Thoracic aorta endothelial cell (primary cell): ENCODE data around the gene NFU1. TPM values are rescaled to one million over a fixed set of nuclear protein-coding genes. Genes with fewer than 3 reads are reported as not detected.

Experiments
- total RNA-seq: library from RNA; depleted of rRNA; stranded (reverse); fragments of >200 nt; gene quantifications from 2 replicates; pipeline ENCODE4 v1.2.3, GENCODE V29; 2012

The NFU1 gene
- total RNA-seq, result 52.0 and 64.5 TPM in 2 replicates

DNA sequence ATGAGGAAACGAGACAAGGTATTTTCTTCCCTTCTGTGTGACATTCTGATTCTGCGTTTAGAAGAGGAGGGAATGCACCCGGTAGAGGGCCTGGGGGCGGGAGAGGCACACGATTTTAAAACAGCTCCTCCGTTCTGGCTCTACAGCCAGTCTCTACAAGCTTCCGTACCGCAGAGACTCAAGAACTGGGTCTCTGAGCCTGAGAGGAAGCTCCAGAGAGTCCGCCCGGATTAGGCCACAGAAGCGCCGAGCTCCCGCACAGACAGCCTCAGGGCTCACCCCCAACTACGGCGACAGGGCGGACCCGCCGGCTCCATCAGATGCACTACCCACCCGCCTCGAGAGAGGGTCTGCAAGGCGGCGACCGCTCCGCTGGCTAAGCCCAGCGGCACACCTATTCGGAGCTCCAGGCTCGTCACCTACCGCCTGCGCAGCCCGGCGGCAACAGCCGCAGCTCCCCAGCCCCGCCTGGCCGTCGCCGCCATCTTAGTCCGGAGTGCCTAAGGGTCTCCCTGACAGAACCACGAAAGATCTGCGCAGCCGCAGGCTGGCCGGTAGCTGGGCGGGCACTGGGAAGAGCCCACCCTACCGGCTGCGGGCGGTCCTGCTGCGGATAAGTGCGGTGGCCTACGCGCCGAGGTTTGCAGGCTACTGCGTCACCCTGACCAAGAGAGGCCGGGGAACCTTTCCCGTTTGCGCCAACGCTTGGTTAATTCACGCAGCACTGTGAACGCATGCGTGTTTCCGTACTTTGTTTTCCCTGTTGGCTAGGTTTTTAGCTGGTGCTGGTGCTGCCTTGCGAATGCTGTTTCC is at the start of gene NFU1:
Gene NFU1 (minus strand): TSS at position 498 of the 813 bp plus-strand sequence. CDS start 13 bp downstream, at position 485.

GRCh38 chr2:69386789-69387734 is 50.2 kb downstream of the NFU1 start, which contains the start of gene GFPT1:
TSS of gene GFPT1 (minus strand) at chr2:69387227. CDS start at chr2:69387071, 156 bp downstream.

Other genes starting within 250 kb of the NFU1 start
- 44.2 and 51.6 TPM in 2 replicates for gene GFPT1, start 50.2 kb downstream of the NFU1 start, total RNA-seq
- gene AAK1, start 206.3 kb upstream of the NFU1 start, total RNA-seq, result 148 and 174 TPM in 2 replicates